Stimulated activated CD8-positive, alpha-beta memory T cell treated with anti-CD3 and anti-CD28 coated beads, Interleukin-2, amount 100 ng/mL, for 48 hours (primary cell): ENCODE results near the gene RBMXL3.

ENCODE experiments used
- DNase-seq, 2 donors: peaks; one replicate each; pipeline ENCODE4 v3.0.0-alpha.2; 2020; ENCODE audit warnings: low read depth in 2 of 2

RBMXL3 gene

DNA sequence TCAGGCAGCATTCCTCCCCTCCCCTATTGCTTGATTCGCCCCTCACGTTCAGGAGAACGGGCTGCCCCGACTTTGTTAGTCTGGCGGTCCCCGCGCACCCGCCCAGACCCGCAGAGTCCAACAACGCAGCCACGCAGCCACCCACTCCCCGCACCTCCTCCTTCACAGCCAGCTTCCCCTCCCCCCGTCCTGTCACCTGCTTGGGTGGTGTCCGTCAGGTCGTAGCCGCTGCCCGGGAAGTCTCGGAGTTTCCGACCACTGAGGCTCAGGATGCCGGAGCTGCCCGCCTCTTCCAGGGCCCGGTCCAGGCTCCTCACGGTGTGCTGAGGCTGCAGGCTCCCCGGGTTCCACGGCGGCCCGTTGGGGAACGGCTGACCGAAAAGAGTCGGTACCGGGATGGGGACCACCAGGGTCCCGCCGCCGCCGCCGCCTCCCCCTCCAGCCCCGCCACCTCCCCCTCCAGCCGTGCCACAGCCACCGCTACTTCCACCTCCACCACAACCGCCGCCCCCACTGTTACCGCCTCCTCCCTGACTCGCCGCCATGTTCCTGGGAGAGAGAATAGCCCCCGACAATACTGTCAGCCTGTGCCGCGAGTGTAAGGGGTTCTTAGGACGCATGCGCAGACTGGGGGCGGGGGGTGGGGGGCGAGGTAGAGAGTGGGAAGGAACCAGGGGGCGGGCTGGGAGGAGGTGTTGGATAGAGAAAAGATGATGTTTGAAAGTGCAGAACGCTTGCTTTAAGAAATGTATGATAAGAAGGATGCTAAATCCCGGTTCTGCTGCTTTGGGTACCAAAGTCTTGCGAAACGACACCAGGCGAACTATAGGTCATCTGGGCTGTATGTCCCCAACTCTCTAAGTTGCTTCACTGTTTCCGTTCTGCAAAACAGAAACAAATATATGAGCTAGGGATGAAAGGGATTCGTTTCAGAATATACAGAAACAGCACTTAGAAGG is 44.6 kb downstream of the RBMXL3 start, which contains the start of gene LRCH2:
Gene LRCH2 (minus strand): TSS at position 600 of the 959 bp plus-strand sequence. CDS start 55 bp downstream, at position 545.
- no peak for DNase-seq

DNA sequence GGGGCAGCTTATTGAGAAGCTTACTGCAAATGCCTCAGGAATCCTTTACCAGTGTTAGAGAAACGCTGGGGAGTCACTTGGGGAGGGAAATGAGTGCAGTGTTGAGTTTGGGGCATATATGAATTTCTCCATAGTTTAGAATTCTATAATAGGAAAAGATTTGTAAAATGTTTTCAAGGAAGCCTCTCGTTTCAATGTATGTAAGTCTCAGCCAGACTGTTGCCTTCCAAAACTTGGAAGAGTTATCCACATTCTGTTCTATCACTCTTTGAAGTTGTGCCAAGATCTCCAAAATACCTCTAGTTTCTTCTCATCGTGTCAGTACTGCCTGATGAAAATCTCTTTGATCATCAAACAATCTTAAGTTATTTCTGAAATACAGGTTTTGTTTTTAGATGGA is 45.3 kb downstream of the RBMXL3 start:
- no peak for DNase-seq

DNA sequence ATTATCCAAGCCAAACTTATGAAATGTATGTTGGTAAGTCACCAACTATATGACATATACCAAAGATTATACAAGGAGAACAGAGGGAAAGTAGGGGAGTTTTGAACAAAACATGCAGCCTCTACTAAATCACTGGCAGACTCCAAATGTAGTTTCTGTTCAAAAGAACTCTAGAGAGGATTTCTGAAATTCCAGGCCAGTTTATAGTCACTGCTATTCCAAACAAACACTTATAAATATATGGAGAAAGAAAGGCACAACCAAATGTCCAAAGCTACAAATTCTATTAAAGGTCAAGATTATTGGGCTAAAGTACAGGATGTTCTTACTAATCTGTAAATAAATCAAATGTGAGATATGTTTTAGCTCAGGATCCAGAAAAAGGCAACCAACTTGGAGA is 47.4 kb downstream of the RBMXL3 start:
- DNase-seq = no peak

GRCh38 chrX:115237056-115237455 is 47.8 kb downstream of the RBMXL3 start:
- no peak for DNase-seq
